Right lobe of liver (tissue), 6 donors: Measurements from ENCODE around the gene KLK4. TPM values are rescaled to one million over a fixed set of nuclear protein-coding genes. Genes with fewer than 3 reads are reported as not detected.

Experiments used
- ATAC-seq, 4 donors: fragments of 200-7000 bp; cut with Tn5 transposase; one replicate each; pipeline ENCODE4 v1.9.1; 2020; ENCODE audit warnings: mild to moderate bottlenecking in 4 of 4, moderate library complexity in 4 of 4
- DNase-seq, 3 donors: peaks; one replicate each; pipeline ENCODE4 v3.0.0-alpha.2; 2020
- H3K27ac ChIP-seq, 3 donors: fragments of 200-600 bp; one replicate each; pipeline ENCODE4 v1.8.0; 2022
- H3K27me3 ChIP-seq, 2 donors: fragments of 200-600 bp; one replicate each; pipeline ENCODE4 v1.8.0; 2022
- H3K36me3 ChIP-seq, 4 donors: fragments of 200-600 bp; sonication (generic) in 1 of 4; one replicate each; pipeline versions ENCODE4 v1.5.1 to v1.8.0; 2017 to 2022; ENCODE audit warnings: control low read depth in 1 of 4
- H3K4me1 ChIP-seq, 4 donors: fragments of 200-600 bp; sonication (generic) in 1 of 4; one replicate each; pipeline versions ENCODE4 v1.5.1 to v1.8.0; 2017 to 2022; ENCODE audit warnings: control low read depth in 1 of 4
- H3K4me3 ChIP-seq, 3 donors: fragments of 200-600 bp; one replicate each; pipeline ENCODE4 v1.8.0; 2022
- H3K9me3 ChIP-seq, 4 donors: fragments of 200-600 bp; sonication (generic) in 1 of 4; one replicate each; pipeline versions ENCODE4 v1.5.1 to v1.8.0; 2017 to 2022; ENCODE audit warnings: control low read depth in 1 of 4
- POLR2A ChIP-seq: fragments of 450-650 bp; IDR thresholded peaks from one replicate; pipeline ENCODE4 v1.6.1; 2017; ENCODE audit warnings: antibody characterized with exemption, mild to moderate bottlenecking
- WGBS: methylation state at CpG from one replicate; pipeline ENCODE4 v1.1.6; 2018; ENCODE audit warnings: low coverage, low lambda C conversion rate; ENCODE audit not compliant: insufficient coverage; ENCODE audit errors: missing lambda C conversion rate; 5-methylcytosine and 5-hydroxymethylcytosine counted together
- intact Hi-C, 2 donors: fragments of 100-400 bp; cut with DNase I; formaldehyde crosslinking; loops; one replicate each; pipeline versions ENCODE4 v1.11.2 to v1.14.1; 2022
- total RNA-seq, 6 experiments: library from RNA; depleted of rRNA in 2 of 6; stranded (reverse); fragments of >200 nt in 2 of 6; fragmentation: NEBNext Ultra II Directional in 3 of 6; extraction: Animal tissue kit (Norgen Biotek cat#: 25700) in 3 of 6; gene quantifications; one replicate each; pipeline versions ENCODE4 v1.1.0 to v1.2.4, GENCODE V29; 2016 to 2023
- TF ChIP-seq, protein P1 (sequence below), 4 donors: fragments of 200-600 bp in 3 of 4; fragments of 450-650 bp in 1 of 4; IDR thresholded peaks; one replicate each; pipeline versions ENCODE4 v1.5.1 to v1.8.0; 2016 to 2022; ENCODE audit warnings: antibody characterized with exemption in 4 of 4, mild to moderate bottlenecking in 2 of 4
- donor health status: DM: no; HTN: yes; CAD: no.
- donor health status: DM: no; HTN: no; CAD: no.
- donor health status: DM: no; HTN: no; CAD: no.
- donor health status: DM: no; HTN: yes; CAD: no.
- donor health status: DM: no; HTN: yes; CAD: no.

The KLK4 gene
- total RNA-seq, 6 experiments from 2014 or later = not detected

DNA sequence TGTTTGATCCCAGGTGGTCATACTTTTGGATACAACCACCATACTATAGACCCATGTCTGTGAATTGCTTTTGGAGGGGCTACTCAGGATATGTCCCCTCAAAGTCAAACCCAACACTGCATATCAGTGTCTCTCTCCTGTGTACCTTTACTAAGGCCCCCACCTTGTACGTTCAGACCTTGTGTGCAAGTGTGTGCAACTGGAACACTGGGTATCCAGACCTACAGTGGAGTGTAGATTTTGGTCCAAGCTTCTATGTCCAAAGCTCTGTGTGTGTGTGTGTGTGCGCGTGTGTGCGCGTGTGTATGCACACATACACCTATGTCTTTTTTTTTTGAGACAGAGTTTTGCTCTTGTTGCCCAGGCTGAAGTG lies 20.0 kb downstream of the KLK4 start:
- DNase-seq (no peak), ATAC-seq (no peak)
- Histone ChIP-seq H3K4me1 (no peaks in the 10 kb centered on the region), H3K4me3 (no peak overlapping the region), H3K27me3 (no peaks in the 10 kb centered on the region), H3K27ac (no peak overlapping the region), H3K9me3 (no peaks in the 10 kb centered on the region), H3K36me3 (no peaks in the 10 kb centered on the region)
- intact Hi-C loops = no loop called here
- 53% methylated on average over 2 of the region's 5 CpGs for WGBS
- TF ChIP-seq POLR2A = no peak
- TF ChIP-seq, protein P1, sequence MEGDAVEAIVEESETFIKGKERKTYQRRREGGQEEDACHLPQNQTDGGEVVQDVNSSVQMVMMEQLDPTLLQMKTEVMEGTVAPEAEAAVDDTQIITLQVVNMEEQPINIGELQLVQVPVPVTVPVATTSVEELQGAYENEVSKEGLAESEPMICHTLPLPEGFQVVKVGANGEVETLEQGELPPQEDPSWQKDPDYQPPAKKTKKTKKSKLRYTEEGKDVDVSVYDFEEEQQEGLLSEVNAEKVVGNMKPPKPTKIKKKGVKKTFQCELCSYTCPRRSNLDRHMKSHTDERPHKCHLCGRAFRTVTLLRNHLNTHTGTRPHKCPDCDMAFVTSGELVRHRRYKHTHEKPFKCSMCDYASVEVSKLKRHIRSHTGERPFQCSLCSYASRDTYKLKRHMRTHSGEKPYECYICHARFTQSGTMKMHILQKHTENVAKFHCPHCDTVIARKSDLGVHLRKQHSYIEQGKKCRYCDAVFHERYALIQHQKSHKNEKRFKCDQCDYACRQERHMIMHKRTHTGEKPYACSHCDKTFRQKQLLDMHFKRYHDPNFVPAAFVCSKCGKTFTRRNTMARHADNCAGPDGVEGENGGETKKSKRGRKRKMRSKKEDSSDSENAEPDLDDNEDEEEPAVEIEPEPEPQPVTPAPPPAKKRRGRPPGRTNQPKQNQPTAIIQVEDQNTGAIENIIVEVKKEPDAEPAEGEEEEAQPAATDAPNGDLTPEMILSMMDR (IDR thresholded peaks at IDR 0.05) = no peak

DNA sequence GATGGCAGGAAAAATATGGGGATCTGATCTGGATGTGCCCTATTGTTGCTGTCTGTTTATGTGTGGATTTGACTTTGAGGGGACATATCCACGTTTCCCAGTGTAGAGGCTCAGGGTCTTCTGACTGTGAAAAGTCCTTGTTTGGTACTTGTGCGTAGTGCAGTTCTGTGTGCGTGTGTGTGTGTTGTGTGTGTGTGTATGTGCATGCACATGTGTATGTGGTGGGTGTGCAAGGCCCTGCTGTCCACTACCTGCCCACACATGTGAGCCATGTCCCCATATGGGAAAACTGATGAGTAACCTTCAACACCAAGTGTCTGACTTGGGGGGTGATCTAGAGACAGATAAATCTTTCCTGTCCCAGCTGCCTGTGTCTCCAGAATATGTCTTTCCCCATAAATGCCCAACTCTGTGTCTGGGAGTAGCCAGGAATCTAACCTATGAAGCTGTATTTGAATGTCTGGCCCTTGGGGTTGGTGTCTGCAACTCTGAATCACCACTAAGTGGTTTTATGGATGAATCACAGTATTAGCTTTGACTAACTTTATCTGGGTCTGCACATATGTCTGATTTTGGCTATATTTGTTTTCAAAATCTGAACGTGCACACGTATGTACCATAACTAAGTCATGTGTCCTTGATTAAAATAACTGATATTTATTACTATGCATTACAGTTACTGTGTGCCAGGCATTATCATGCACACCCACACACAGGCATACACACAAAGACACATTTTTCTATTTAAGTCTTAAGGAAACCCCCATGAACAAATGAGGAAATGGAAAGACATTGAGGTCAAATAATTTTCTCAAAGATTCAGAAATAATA lies 20.6 kb downstream of the KLK4 start:
- Histone ChIP-seq H3K27me3 (no peaks in the 10 kb centered on the region), H3K4me1 (no peaks in the 10 kb centered on the region), H3K9me3 (no peaks in the 10 kb centered on the region), H3K4me3 (no peak overlapping the region), H3K27ac (no peak overlapping the region), H3K36me3 (no peaks in the 10 kb centered on the region)
- WGBS = 36% methylated on average over 5 of the region's 5 CpGs
- TF ChIP-seq POLR2A = no peak
- TF ChIP-seq, protein P1 (IDR thresholded peaks at IDR 0.05) = no peak
- ATAC-seq (no peak), DNase-seq (no peak)
- intact Hi-C loops = no loop called here

DNA sequence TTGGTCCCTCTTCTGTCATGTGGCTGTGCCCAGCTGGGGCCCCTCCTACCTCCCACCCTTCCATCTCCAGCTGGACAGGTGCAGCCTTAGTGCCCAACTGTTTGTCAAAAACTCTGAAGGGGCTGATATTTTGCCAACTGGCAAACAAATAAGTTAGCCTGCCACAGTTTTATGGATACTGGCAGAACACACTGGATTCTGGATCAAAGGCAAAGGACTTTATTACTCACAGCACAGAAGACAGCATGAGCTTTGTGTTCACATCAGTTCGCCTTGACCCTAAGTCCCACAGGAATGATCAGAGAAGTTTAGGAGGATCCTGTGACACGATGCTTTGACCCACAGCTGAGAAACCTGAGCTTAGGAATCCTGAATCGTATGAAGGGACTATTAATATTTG lies 21.6 kb downstream of the KLK4 start:
- no peak for DNase-seq
- no peaks in the 10 kb centered on the region for H3K36me3 ChIP-seq
- H3K27me3 ChIP-seq = no peaks in the 10 kb centered on the region
- 0% methylated on average over 2 of the region's 3 CpGs for WGBS
- no peaks in the 10 kb centered on the region for H3K9me3 ChIP-seq
- H3K27ac ChIP-seq = no peak overlapping the region
- H3K4me3 ChIP-seq = no peak overlapping the region
- TF ChIP-seq, protein P1 (IDR thresholded peaks at IDR 0.05) = no peak
- no peak for TF ChIP-seq POLR2A
- intact Hi-C loops = no loop called here
- H3K4me1 ChIP-seq = no peaks in the 10 kb centered on the region
- ATAC-seq = no peak

DNA sequence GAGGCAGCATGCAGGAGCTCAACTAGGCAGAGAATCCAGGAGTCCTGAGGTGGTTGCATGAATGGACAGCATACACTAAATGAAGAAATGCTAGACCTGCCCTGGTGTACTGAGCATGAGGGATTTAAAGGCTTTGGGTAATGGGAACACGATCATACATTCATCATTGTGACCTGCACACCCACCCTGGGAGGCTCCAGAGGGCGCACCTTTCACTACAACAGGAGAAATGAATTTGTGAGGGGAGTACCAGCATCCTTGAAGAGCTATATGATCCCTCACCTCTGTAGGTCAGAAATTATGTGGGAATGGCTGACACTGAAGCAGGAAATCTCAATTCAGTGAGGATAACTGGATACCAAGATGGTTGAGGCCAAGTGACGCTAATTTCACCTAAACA lies 29.0 kb downstream of the KLK4 start:
- intact Hi-C loops = no loop called here
- DNase-seq (no peak), ATAC-seq (no peak)
- H3K27ac ChIP-seq = no peak overlapping the region
- no peaks in the 10 kb centered on the region for H3K36me3 ChIP-seq
- TF ChIP-seq, protein P1 (IDR thresholded peaks at IDR 0.05) = no peak
- TF ChIP-seq POLR2A = no peak
- H3K27me3 ChIP-seq = no peaks in the 10 kb centered on the region
- H3K9me3 ChIP-seq = no peaks in the 10 kb centered on the region
- no peaks in the 10 kb centered on the region for H3K4me1 ChIP-seq
- WGBS = 25% methylated on average over 3 of the region's 3 CpGs
- no peak overlapping the region for H3K4me3 ChIP-seq
